Measurements from ENCODE around the gene WWOX. TPM values are rescaled to one million over a fixed set of nuclear protein-coding genes. Genes with fewer than 3 reads are reported as not detected.
"Not testable (repeated sequence)": the region's sequence is repeated elsewhere in the genome, so short reads cannot be mapped to it uniquely, and the experiment has no call there.

Gene WWOX
- total RNA-seq, 1 donor from 2014 or later, result 106 TPM

- no peak for TF ChIP-seq CTCF (IDR thresholded peaks at IDR 0.05)
- Histone ChIP-seq H3K4me3 (peak overlapping the region; percentile 45 to 60), H3K27me3 (no peaks in the 10 kb centered on the region), H3K9me3 (no peaks in the 10 kb centered on the region), H3K27ac (peak overlapping the region; percentile 51 to 61), H3K36me3 (no peaks in the 10 kb centered on the region), H3K4me1 (peaks cover 0 to 9% of the 10 kb centered on the region in 2 donors)
- intact Hi-C loops (cut with DNase I), result loop anchor here (2.0 kb wide), 1 partner anchor 1094 kb away; the partner anchor contains the start of gene MAF
- no peak for DNase-seq (ENCODE audit: low spot score in 2 of 2)
Observed at GRCh38 chr16:78506367-78507193, 407.1 kb downstream of the WWOX start.

- intact Hi-C loops (cut with DNase I), result loop anchor here (2.0 kb wide), 1 partner anchor 1093 kb away; the partner anchor contains the start of gene MAF
- no peak overlapping the region for H3K4me3 ChIP-seq
Observed at GRCh38 chr16:78507576-78507975, 408.1 kb downstream of the WWOX start.

DNA sequence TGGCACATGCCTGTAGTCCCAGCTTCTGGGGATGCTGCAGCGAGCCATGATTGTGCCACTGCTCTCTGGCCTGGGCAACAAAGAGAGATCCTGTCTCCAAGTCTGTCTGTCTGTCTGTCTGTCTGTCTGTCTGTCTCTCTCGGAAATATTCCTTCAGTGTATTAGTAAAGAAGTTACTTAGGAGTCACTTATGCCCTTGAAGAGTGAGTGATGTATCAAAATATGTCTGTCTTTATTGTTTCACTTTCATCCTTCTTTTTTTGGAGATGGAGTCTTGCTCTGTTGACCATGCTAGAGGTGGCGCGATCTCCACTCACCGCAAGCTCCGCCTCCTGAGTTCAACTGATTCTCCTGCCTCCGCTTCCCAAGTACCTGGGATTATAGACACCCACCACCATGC is 410.5 kb downstream of the WWOX start:
- H3K27me3 ChIP-seq, result no peaks in the 10 kb centered on the region
- no peak for DNase-seq (ENCODE audit: low spot score in 2 of 2)
- no peaks in the 10 kb centered on the region for H3K36me3 ChIP-seq
- H3K4me1 ChIP-seq, result peaks cover 0 to 3% of the 10 kb centered on the region in 2 donors
- H3K27ac ChIP-seq, result no peak overlapping the region
- intact Hi-C loops (cut with DNase I), result no loop called here
- no peak overlapping the region for H3K4me3 ChIP-seq
- no peak for TF ChIP-seq CTCF (IDR thresholded peaks at IDR 0.05)
- no peaks in the 10 kb centered on the region for H3K9me3 ChIP-seq

More at GRCh38 chr16:78507576-78507975, 408.1 kb downstream of the WWOX start:
- H3K36me3 ChIP-seq, result no peaks in the 10 kb centered on the region
- H3K4me1 ChIP-seq, result peaks cover 0 to 9% of the 10 kb centered on the region in 2 donors
- no peaks in the 10 kb centered on the region for H3K9me3 ChIP-seq
- DNase-seq (ENCODE audit: low spot score in 2 of 2), result no peak
- no peak for TF ChIP-seq CTCF (IDR thresholded peaks at IDR 0.05)
- no peaks in the 10 kb centered on the region for H3K27me3 ChIP-seq
- H3K27ac ChIP-seq, result no peak overlapping the region

- TF ChIP-seq CTCF (IDR thresholded peaks at IDR 0.05), result no peak
- no peaks in the 10 kb centered on the region for H3K4me1 ChIP-seq
- no peak overlapping the region for H3K4me3 ChIP-seq
- H3K27me3 ChIP-seq, result no peaks in the 10 kb centered on the region
- H3K36me3 ChIP-seq, result no peaks in the 10 kb centered on the region
- intact Hi-C loops (cut with DNase I), result no loop called here
- DNase-seq (ENCODE audit: low spot score in 2 of 2), result no peak
- H3K9me3 ChIP-seq, result no peaks in the 10 kb centered on the region
- no peak overlapping the region for H3K27ac ChIP-seq
Observed at GRCh38 chr16:78510496-78510895, 411.0 kb downstream of the WWOX start.

DNA sequence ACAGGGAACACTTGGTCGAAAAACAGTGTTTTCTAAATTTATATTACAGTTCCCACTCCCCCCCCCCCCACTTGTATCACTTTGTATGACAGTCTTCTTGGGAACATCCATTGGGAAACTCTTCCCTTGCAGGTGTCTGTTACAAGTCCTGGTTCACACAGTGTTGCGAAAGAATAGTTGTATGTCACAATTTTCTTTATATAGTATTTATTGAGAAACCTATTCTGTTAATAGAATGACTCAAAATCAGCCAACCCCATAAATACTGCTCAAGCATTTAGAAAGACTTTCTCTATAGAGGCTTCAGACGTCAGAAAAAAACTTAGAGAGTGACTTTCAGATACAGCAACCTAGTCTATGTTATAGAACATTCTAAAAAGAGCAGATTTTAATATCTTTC is 414.4 kb downstream of the WWOX start:
- TF ChIP-seq CTCF (IDR thresholded peaks at IDR 0.05), result no peak
- H3K27me3 ChIP-seq, result no peaks in the 10 kb centered on the region
- intact Hi-C loops (cut with DNase I), result no loop called here
- H3K36me3 ChIP-seq, result no peaks in the 10 kb centered on the region
- no peaks in the 10 kb centered on the region for H3K4me1 ChIP-seq
- H3K27ac ChIP-seq, result no peak overlapping the region
- H3K9me3 ChIP-seq, result no peaks in the 10 kb centered on the region
- no peak for DNase-seq (ENCODE audit: low spot score in 2 of 2)
- no peak overlapping the region for H3K4me3 ChIP-seq

- H3K4me1 ChIP-seq; H3K9me3 ChIP-seq; H3K27me3 ChIP-seq; H3K27ac ChIP-seq; DNase-seq (ENCODE audit: low spot score in 2 of 2); H3K4me3 ChIP-seq; intact Hi-C loops (cut with DNase I); H3K36me3 ChIP-seq: not testable (repeated sequence)
Observed at GRCh38 chr16:78514888-78515287, 415.4 kb downstream of the WWOX start.
